HG03135 (cell line): Measurements from ENCODE around the gene NPIPB8.
"Not testable (repeated sequence)": the region's sequence is repeated elsewhere in the genome, so short reads cannot be mapped to it uniquely, and the experiment has no call there.

Experiments used
- ATAC-seq: cut with Tn5 transposase; IDR thresholded peaks from one replicate; pipeline ENCODE4 v1.9.1; 2021; ENCODE audit warnings: mild to moderate bottlenecking, moderate library complexity; ENCODE audit not compliant: unreplicated experiment

NPIPB8 gene

DNA sequence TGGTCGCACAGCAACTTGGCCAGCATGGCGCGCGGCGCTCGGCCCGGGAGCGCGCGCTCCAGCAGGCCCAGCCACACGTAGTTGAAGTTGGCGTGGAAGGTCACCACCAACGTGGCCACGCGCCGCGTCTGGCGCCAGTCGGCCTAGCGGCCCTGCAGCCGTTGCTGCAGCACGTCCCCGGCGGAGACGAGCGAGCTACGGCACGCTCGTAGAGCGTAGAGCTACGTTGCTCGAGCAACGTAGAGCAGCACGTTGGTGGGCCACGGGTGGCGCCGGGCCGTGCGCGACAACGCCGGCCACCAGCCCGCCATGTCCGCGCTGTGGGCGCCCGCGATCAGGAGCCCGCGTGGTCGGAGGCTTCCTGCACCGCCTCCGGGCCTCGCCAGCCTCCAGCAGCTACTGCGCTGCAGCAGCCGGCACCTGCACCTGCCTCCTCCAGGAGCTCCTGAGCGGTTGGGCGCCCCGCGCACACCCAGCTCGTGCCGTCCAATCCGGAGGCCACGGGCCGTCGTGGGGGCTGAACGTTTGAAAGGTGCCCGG lies 14.6 kb upstream of the NPIPB8 start:
- no peak for ATAC-seq

DNA sequence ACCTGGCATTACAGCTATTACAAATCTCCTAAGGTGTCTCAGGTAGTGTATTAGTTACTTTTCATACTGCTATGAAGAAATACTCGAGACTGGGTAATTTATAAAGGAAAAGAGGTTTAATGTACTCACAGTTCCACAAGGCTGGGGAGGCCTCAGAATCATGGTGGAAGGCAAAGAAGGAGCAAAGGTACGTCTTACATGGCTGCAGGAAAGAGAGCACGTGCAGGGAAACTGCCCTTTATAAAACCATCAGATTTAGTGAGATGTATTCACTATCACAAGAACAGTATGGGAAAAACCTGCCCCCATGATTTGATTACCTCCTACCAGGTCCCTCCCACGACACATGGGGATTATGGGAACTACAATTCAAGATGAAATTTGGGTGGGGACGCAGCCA lies 7.0 kb upstream of the NPIPB8 start:
- ATAC-seq, result not testable (repeated sequence)

- not testable (repeated sequence) for ATAC-seq
Measured at GRCh38 chr16:28636093-28636823, 1.6 kb upstream of the NPIPB8 start.

GRCh38 chr16:28638359-28638758 lies 494 bp downstream of the NPIPB8 start:
- ATAC-seq, result not testable (repeated sequence)

DNA sequence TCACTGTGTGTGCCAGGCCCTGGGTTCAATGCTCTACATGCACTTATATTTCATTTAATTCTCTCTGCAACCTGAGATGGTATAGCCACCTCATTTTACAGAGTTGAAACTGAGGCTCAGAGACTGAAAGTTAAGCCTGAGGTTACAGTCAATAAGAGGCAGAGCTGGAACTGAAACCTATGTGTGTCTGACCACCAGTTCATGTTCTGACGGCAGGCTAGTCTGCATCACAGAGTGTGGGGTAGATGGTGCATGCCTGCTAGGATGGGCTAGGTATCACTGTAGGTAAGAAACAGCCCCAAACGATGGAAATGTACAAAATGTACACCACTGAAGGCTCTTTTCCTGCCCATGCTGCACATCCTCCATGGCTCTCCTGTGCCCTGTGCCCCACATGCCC lies 2.1 kb downstream of the NPIPB8 start:
- ATAC-seq, result not testable (repeated sequence)

DNA sequence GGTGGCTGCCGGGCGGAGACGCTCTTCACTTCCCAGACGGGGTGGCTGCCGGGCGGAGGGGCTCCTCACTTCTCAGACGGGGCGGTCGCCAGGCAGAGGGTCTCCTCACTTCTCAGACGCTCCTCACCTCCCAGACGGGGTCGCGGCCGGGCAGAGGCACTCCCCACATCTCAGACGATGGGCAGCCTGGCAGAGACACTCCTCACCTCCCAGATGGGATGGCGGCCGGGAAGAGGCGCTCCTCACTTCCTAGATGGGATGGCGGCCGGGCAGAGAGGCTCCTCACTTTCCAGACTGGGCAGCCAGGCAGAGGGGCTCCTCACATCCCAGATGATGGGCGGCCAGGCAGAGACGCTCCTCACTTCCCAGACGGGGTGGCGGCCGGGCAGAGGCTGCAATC lies 28.4 kb downstream of the NPIPB8 start:
- not testable (repeated sequence) for ATAC-seq

- not testable (repeated sequence) for ATAC-seq
Measured at GRCh38 chr16:28667480-28667879, 29.6 kb downstream of the NPIPB8 start.

- not testable (repeated sequence) for ATAC-seq
Measured at GRCh38 chr16:28668199-28668598, 30.3 kb downstream of the NPIPB8 start.

DNA sequence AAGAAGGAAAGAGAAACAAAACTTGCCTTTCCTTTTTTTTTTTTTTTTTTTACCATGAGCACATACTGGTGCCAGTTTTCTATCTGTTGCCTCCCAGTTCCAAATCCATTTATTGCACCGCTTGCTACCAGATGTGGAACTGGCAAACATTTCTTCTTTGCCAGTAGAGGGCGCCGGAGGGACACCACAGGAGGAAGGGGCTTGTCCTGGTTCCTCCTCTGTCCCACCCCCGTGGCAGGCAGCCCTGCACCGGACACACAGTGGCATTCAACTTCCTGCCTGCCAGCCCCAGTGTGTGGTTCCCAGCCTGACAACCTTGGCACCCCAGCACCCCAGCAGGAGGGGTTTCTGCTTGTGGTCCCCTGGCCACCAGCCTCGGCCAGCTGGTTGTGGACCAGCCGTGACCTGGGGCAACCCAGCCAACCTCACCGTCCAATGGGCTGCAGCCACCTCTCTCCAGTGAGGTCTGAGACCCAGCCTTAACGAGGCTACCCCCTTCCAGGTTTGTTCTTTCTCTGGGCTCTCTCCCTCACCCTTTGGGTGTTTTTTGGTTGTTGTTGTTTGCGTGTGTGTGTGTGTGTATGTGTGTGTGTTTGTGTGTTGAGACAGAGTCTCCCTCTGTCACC lies 50.6 kb downstream of the NPIPB8 start:
- ATAC-seq, result peak; percentile 76

DNA sequence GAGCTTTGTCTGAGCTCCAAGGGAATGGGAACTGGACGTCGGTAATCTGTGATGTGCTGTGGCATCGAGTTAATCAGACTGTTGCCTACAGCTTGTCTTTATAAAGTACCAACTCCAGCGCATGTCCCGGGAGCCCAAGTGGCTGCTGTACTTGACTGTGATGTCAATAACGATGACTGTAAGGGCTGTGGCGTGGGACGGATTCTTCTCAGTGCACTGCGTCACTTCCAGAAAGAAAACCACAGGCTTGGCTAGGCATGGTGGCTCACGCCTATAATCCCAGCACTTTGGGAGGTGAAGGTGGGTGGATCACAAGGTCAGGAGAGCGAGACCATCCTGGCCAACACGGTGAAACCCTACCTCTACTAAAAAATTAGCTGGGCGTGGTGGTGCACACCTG lies 51.6 kb downstream of the NPIPB8 start:
- not testable (repeated sequence) for ATAC-seq

- ATAC-seq, result not testable (repeated sequence)
Measured at GRCh38 chr16:28691722-28692121, 53.9 kb downstream of the NPIPB8 start.

DNA sequence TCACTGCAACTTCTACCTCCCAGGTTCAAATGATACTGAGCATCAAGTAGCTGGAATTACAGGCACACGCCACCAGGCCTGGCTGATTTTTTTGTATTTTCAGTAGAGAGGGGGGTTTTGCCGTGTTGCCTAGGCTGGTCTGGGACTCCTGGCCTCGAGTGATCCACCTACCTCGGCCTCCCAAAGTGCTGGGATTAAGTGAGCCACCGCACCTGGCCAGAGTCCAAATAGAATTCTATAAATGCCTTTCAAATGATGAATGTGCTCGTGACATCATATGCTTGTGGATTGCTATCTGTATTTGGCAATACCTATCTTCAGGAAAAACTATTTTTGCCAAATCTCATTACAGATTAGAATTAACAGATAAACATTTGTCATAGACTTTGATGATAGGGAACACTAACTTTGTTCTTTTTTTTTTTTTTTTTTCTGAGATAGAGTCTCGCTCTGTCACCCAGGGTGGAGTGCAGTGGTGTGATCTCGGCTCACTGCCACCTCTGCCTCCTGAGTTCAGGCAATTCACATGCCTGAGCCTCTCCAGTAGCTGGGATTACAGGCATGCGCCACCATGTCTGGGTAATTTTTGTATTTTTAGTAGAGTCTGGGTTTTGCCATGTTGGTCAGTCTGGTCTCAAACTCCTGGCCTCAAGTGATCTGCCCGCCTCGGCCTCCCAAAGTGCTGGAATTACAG lies 55.5 kb downstream of the NPIPB8 start:
- not testable (repeated sequence) for ATAC-seq

- ATAC-seq, result not testable (repeated sequence)
Measured at GRCh38 chr16:28699792-28700191, 61.9 kb downstream of the NPIPB8 start.

DNA sequence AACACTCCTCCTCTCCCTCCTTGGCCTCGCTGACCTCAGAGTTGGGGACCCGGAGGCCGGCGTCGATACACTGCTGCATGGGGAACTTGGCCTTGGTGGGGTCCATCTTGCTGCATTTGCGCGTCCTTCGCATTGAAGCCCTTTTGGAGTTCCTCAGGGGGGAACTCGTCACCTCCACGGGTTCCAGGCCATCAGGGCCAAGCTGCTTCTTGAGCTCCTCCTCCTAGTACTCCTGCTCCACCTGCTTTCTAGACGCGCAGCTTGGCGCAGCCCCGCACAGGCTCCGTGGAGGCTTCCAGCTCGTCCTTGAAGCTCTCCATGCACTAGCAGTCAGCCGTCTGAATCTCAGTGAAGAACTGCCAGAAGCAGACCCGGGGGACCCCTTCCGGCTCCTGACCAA lies 62.5 kb downstream of the NPIPB8 start:
- not testable (repeated sequence) for ATAC-seq

DNA sequence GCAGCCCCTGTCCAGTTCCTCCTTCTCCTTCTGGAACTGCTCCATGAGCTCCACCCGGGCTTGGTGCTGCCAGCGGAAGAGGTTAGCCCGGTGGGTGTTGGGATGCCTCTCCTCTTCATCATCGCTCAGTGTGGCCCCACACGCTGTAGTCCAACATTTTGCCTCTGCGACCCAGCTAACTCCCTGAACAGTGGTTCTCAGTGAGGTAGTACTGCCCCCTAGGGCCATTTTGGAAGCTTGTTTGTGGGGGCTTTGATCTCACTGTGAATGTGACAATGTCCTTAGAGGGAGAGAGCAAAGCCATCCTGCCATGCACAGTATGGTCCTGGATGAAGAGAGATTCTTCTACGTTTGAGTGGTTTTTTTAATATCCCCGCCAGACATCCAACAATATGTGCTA lies 63.5 kb downstream of the NPIPB8 start:
- ATAC-seq, result not testable (repeated sequence)

GRCh38 chr16:28704246-28704645 lies 66.4 kb downstream of the NPIPB8 start:
- not testable (repeated sequence) for ATAC-seq
